Measurements from ENCODE around the gene POLR1F. TPM values are rescaled to one million over a fixed set of nuclear protein-coding genes. Genes with fewer than 3 reads are reported as not detected.

The POLR1F gene
- total and polyA plus RNA-seq, 2 donors (not counting 3 experiments of a cell fraction or from before 2014, with no cell fraction given) = 10.4 to 27.0 TPM

DNA sequence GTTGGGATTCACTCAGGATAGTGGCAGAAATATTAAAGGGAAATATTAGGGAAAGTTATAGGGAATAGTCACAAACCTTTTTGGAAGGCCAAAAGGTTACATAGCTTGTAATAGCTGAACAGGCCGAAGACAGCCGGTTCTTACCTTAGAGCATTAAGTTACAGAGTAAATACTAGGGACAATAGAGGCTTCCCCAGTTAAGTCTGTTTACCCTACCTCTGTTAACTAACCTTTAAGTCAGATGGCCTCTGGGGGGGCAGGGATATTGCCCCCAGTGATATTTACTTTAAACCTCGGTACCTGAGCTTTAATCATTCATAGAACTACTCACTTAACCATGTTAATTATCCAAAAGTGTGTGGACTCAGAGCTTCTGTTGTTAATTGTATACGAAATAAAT lies 7.4 kb downstream of the POLR1F start:
- POLR2A ChIA-PET = no interaction called here
- no peaks in the 10 kb centered on the region for H4K20me1 ChIP-seq (replicated peaks; ENCODE audit: control insufficient read depth, extremely low read depth, insufficient read depth, low read length)
- CTCF ChIA-PET = interaction anchor here (1.3 to 1.4 kb wide), 2 partner anchors 12 to 1349 kb away, joined by 3 to 7 read pairs; no protein-coding TSS in a partner anchor
- H3K79me2 ChIP-seq (ENCODE audit: control insufficient read depth, insufficient read depth, low read length) = peaks cover 38% of the 10 kb centered on the region
- H3K27me3 ChIP-seq (ENCODE audit: control insufficient read depth in 2 of 2, insufficient read depth in 2 of 2, low read length in 2 of 2) = no peaks in the 10 kb centered on the region
- H3K27ac ChIP-seq (ENCODE audit: insufficient read depth, low read depth, low read length) = no peak overlapping the region
- H3K4me3 ChIP-seq (replicated peaks in 1 of 3; ENCODE audit: insufficient read depth in 1 of 3, low read depth in 1 of 3, low read length in 3 of 3) = no peak overlapping the region
- no TSS peak for BruUV-seq (replicated peaks)
- no peaks in the 10 kb centered on the region for H3K9me1 ChIP-seq (replicated peaks; ENCODE audit: control insufficient read depth, extremely low read depth, insufficient read depth, low read length)
- H3K36me3 ChIP-seq (ENCODE audit: control insufficient read depth in 2 of 2, extremely low read depth in 1 of 2, insufficient read depth in 2 of 2, low read length in 2 of 2) = peaks cover 2 to 9% of the 10 kb centered on the region in 2 experiments
- no peaks in the 10 kb centered on the region for H3K9me3 ChIP-seq (replicated peaks; ENCODE audit: control insufficient read depth, insufficient read depth, low read length)
- H2AFZ ChIP-seq (ENCODE audit: low read depth, low read length) = no peak overlapping the region
- peaks cover 1% of the 10 kb centered on the region for H3K4me1 ChIP-seq (ENCODE audit: control insufficient read depth, extremely low read depth, insufficient read depth, low read length)
- TF ChIP-seq FOS (IDR thresholded peaks at IDR 0.05; ENCODE audit: borderline replicate concordance, insufficient read depth, low read length) (no peak), POLR2A (IDR thresholded peaks at IDR 0.05; ENCODE audit: low read depth, low read length) (no peak)
- H3K9ac ChIP-seq (replicated peaks; ENCODE audit: extremely low read depth, insufficient read depth, low read length) = no peak overlapping the region
- H3K4me2 ChIP-seq (ENCODE audit: insufficient read depth, low read length) = no peak overlapping the region
- no peak for FAIRE-seq
- intact Hi-C loops (cut with micrococcal nuclease) (no loop called here), dilution Hi-C loops (cut with MboI; ENCODE audit: extremely low pct_ligation_motif_present, low sequenced_read_pairs) (no loop called here)
- DNase-seq (ENCODE audit: low read depth, low spot score) = no peak

- DNase-seq (ENCODE audit: low read depth, low spot score) = no peak
- Histone ChIP-seq H2AFZ (ENCODE audit: low read depth, low read length) (no peak overlapping the region), H4K20me1 (replicated peaks; ENCODE audit: control insufficient read depth, extremely low read depth, insufficient read depth, low read length) (no peaks in the 10 kb centered on the region), H3K4me1 (ENCODE audit: control insufficient read depth, extremely low read depth, insufficient read depth, low read length) (no peaks in the 10 kb centered on the region), H3K9me3 (replicated peaks; ENCODE audit: control insufficient read depth, insufficient read depth, low read length) (no peaks in the 10 kb centered on the region), H3K36me3 (ENCODE audit: control insufficient read depth in 2 of 2, extremely low read depth in 1 of 2, insufficient read depth in 2 of 2, low read length in 2 of 2) (peaks cover 2 to 9% of the 10 kb centered on the region in 2 experiments), H3K27ac (ENCODE audit: insufficient read depth, low read depth, low read length) (no peak overlapping the region), H3K9ac (replicated peaks; ENCODE audit: extremely low read depth, insufficient read depth, low read length) (no peak overlapping the region), H3K4me2 (ENCODE audit: insufficient read depth, low read length) (no peak overlapping the region), H3K4me3 (replicated peaks in 1 of 3; ENCODE audit: insufficient read depth in 1 of 3, low read depth in 1 of 3, low read length in 3 of 3) (no peak overlapping the region), H3K79me2 (ENCODE audit: control insufficient read depth, insufficient read depth, low read length) (peaks cover 32% of the 10 kb centered on the region), H3K9me1 (replicated peaks; ENCODE audit: control insufficient read depth, extremely low read depth, insufficient read depth, low read length) (no peaks in the 10 kb centered on the region), H3K27me3 (ENCODE audit: control insufficient read depth in 2 of 2, insufficient read depth in 2 of 2, low read length in 2 of 2) (no peaks in the 10 kb centered on the region)
- dilution Hi-C loops (cut with MboI; ENCODE audit: extremely low pct_ligation_motif_present, low sequenced_read_pairs) (no loop called here), intact Hi-C loops (cut with micrococcal nuclease) (no loop called here)
- POLR2A ChIA-PET = no interaction called here
- BruUV-seq (replicated peaks) = no TSS peak
- no peak for FAIRE-seq
- CTCF ChIA-PET = interaction anchor here (1.3 to 1.9 kb wide), 3 partner anchors 8 to 1348 kb away, joined by 3 to 9 read pairs (median 7); partner anchors contain the start of gene POLR1F
- TF ChIP-seq EZH2 (IDR thresholded peaks at IDR 0.05; ENCODE audit: borderline replicate concordance, low read depth, low read length, severe bottlenecking) (no peak), GATA2 (IDR thresholded peaks at IDR 0.05; ENCODE audit: insufficient read depth, insufficient read length, low read depth, low read length) (no peak), POLR2AphosphoS5 (IDR thresholded peaks at IDR 0.05; ENCODE audit: insufficient read depth, low read depth, low read length) (no peak), FOS (IDR thresholded peaks at IDR 0.05; ENCODE audit: borderline replicate concordance, insufficient read depth, low read length) (no peak)
Observed at GRCh38 chr7:19700936-19701335, 7.9 kb downstream of the POLR1F start.
